ENCODE measurements around the gene QSER1.

The QSER1 gene

DNA sequence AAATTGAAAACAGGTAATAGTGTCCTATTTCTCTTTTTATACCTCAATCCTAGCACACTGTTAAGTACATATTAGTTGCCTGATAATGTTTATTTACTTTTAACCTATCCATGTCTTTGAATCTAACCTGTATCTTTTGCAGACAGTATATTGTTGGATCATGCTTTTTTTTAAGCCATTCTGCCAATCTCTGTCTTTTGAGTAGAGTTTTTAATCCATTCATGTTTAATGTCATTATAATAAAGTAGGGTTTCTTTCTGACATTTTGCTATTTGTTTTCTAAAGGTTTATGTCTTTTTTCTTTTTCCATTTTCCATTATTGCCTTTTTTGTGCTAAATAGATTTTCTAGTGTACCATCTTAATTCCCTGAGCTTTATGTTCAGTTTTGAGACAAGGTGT is 99.3 kb downstream of the QSER1 start:
- Histone ChIP-seq H3K27ac (ENCODE audit: low read depth, low read length) (no peak overlapping the region), H3K27me3 (ENCODE audit: low read length) (no peaks in the 10 kb centered on the region), H3F3A (ENCODE audit: insufficient read depth) (no peaks in the 10 kb centered on the region), H3K9ac (ENCODE audit: low read length) (no peak overlapping the region), H3K79me2 (ENCODE audit: insufficient read depth, low read length) (no peaks in the 10 kb centered on the region), H3K36me3 (ENCODE audit: low read length) (no peaks in the 10 kb centered on the region), H3K9me3 (ENCODE audit: insufficient read depth, low read length) (no peaks in the 10 kb centered on the region), H3K4me3 (ENCODE audit: insufficient read depth, low read length, poor library complexity, severe bottlenecking) (no peak overlapping the region), H3K4me2 (ENCODE audit: low read depth, low read length, poor library complexity, severe bottlenecking) (no peak overlapping the region), H4K20me1 (ENCODE audit: low read depth, low read length) (no peaks in the 10 kb centered on the region), H3K9me2 (replicated peaks; ENCODE audit: insufficient read depth, low read length) (no peaks in the 10 kb centered on the region), H2AFZ (ENCODE audit: low read depth, low read length, severe bottlenecking) (no peak overlapping the region)
- TF ChIP-seq, protein P1, sequence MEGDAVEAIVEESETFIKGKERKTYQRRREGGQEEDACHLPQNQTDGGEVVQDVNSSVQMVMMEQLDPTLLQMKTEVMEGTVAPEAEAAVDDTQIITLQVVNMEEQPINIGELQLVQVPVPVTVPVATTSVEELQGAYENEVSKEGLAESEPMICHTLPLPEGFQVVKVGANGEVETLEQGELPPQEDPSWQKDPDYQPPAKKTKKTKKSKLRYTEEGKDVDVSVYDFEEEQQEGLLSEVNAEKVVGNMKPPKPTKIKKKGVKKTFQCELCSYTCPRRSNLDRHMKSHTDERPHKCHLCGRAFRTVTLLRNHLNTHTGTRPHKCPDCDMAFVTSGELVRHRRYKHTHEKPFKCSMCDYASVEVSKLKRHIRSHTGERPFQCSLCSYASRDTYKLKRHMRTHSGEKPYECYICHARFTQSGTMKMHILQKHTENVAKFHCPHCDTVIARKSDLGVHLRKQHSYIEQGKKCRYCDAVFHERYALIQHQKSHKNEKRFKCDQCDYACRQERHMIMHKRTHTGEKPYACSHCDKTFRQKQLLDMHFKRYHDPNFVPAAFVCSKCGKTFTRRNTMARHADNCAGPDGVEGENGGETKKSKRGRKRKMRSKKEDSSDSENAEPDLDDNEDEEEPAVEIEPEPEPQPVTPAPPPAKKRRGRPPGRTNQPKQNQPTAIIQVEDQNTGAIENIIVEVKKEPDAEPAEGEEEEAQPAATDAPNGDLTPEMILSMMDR (IDR thresholded peaks at IDR 0.05; ENCODE audit: insufficient read depth, low read length, poor library complexity, severe bottlenecking) = no peak
- no peak for TF ChIP-seq EZH2phosphoT487 (conservative IDR thresholded peaks at IDR 0.05; ENCODE audit: low read length)

GRCh38 chr11:33000181-33000580 is 107.6 kb downstream of the QSER1 start:
- H4K20me1 ChIP-seq (ENCODE audit: low read depth, low read length) = no peaks in the 10 kb centered on the region
- no peaks in the 10 kb centered on the region for H3K79me2 ChIP-seq (ENCODE audit: insufficient read depth, low read length)
- H3K36me3 ChIP-seq (ENCODE audit: low read length) = no peaks in the 10 kb centered on the region
- no peak overlapping the region for H3K4me3 ChIP-seq (ENCODE audit: insufficient read depth, low read length, poor library complexity, severe bottlenecking)
- H3K27me3 ChIP-seq (ENCODE audit: low read length) = no peaks in the 10 kb centered on the region
- H3F3A ChIP-seq (ENCODE audit: insufficient read depth) = no peaks in the 10 kb centered on the region
- H3K27ac ChIP-seq (ENCODE audit: low read depth, low read length) = no peak overlapping the region
- TF ChIP-seq EZH2phosphoT487 (conservative IDR thresholded peaks at IDR 0.05; ENCODE audit: low read length) = no peak
- TF ChIP-seq, protein P1 (IDR thresholded peaks at IDR 0.05; ENCODE audit: insufficient read depth, low read length, poor library complexity, severe bottlenecking) = no peak
- no peaks in the 10 kb centered on the region for H3K9me3 ChIP-seq (ENCODE audit: insufficient read depth, low read length)
- no peak overlapping the region for H3K9ac ChIP-seq (ENCODE audit: low read length)
- no peaks in the 10 kb centered on the region for H3K9me2 ChIP-seq (replicated peaks; ENCODE audit: insufficient read depth, low read length)
- no peak overlapping the region for H2AFZ ChIP-seq (ENCODE audit: low read depth, low read length, severe bottlenecking)
- H3K4me2 ChIP-seq (ENCODE audit: low read depth, low read length, poor library complexity, severe bottlenecking) = no peak overlapping the region

DNA sequence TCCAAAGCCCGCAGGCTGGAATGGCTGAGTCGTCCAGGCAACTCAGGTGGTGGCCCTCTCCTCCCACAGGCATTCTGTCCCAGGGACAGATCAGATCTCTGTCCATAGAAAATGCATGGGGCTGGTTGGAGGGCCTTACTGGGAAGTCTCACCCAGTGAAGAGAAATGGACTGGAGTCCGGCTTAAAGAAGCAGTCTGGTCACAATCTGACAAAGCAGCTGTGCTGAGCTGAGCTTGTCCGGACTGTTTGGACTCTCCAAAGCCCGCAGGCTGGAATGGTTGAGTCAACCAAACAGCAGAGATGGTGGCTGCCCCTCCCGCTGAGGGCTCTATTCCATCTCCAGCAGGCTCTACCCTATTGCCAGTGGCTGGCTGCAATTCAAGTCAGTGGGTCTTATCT is 108.7 kb downstream of the QSER1 start:
- H3K9me3 ChIP-seq (ENCODE audit: insufficient read depth, low read length) = no peaks in the 10 kb centered on the region
- H3K4me3 ChIP-seq (ENCODE audit: insufficient read depth, low read length, poor library complexity, severe bottlenecking) = no peak overlapping the region
- H2AFZ ChIP-seq (ENCODE audit: low read depth, low read length, severe bottlenecking) = no peak overlapping the region
- no peaks in the 10 kb centered on the region for H3K27me3 ChIP-seq (ENCODE audit: low read length)
- TF ChIP-seq EZH2phosphoT487 (conservative IDR thresholded peaks at IDR 0.05; ENCODE audit: low read length) = no peak
- TF ChIP-seq, protein P1 (IDR thresholded peaks at IDR 0.05; ENCODE audit: insufficient read depth, low read length, poor library complexity, severe bottlenecking) = no peak
- H3K79me2 ChIP-seq (ENCODE audit: insufficient read depth, low read length) = no peaks in the 10 kb centered on the region
- H3K9me2 ChIP-seq (replicated peaks; ENCODE audit: insufficient read depth, low read length) = no peaks in the 10 kb centered on the region
- no peaks in the 10 kb centered on the region for H4K20me1 ChIP-seq (ENCODE audit: low read depth, low read length)
- H3F3A ChIP-seq (ENCODE audit: insufficient read depth) = no peaks in the 10 kb centered on the region
- H3K27ac ChIP-seq (ENCODE audit: low read depth, low read length) = no peak overlapping the region
- H3K4me2 ChIP-seq (ENCODE audit: low read depth, low read length, poor library complexity, severe bottlenecking) = no peak overlapping the region
- H3K36me3 ChIP-seq (ENCODE audit: low read length) = no peaks in the 10 kb centered on the region
- H3K9ac ChIP-seq (ENCODE audit: low read length) = no peak overlapping the region

All from SU-DHL-6 (cell line).